Ectodermal cell (in vitro differentiated cells): ENCODE measurements around the gene PPP1R15B.

Experiments
- H3K27ac ChIP-seq: 2 replicates; pipeline ENCODE4 v1.7.0; 2013; ENCODE audit warnings: mild to moderate bottlenecking, low read depth, low read length; ENCODE audit not compliant: insufficient read depth, poor library complexity, severe bottlenecking
- H3K27me3 ChIP-seq: 2 replicates; pipeline ENCODE4 v1.7.0; 2013; ENCODE audit warnings: mild to moderate bottlenecking, low read length; ENCODE audit not compliant: insufficient read depth, control insufficient read depth, poor library complexity, severe bottlenecking
- H3K36me3 ChIP-seq: one replicate; pipeline ENCODE4 v1.7.0; 2013; ENCODE audit warnings: low read length; ENCODE audit not compliant: control insufficient read depth, insufficient read depth
- H3K4me1 ChIP-seq: one replicate; pipeline ENCODE4 v1.7.0; 2013; ENCODE audit warnings: low read length; ENCODE audit not compliant: control insufficient read depth, insufficient read depth
- H3K4me3 ChIP-seq: 2 replicates; pipeline ENCODE4 v1.7.0; 2013; ENCODE audit warnings: low read depth, low read length, control low read depth; ENCODE audit not compliant: insufficient read depth
- H3K9me3 ChIP-seq: 2 replicates; pipeline ENCODE4 v1.7.0; 2013; ENCODE audit warnings: mild to moderate bottlenecking, low read length, moderate library complexity; ENCODE audit not compliant: control insufficient read depth
- WGBS, 2 experiments: methylation state at CpG; one replicate each; pipeline ENCODE4 v1.1.7; 2013; ENCODE audit warnings: missing lambda C conversion rate in 2 of 2; 5-methylcytosine and 5-hydroxymethylcytosine counted together

Gene PPP1R15B

GRCh38 chr1:204401730-204402129, 9.9 kb downstream of the PPP1R15B start:
- Histone ChIP-seq H3K27ac (no peak overlapping the region), H3K27me3 (no peaks in the 10 kb centered on the region), H3K4me1 (no peaks in the 10 kb centered on the region), H3K4me3 (no peak overlapping the region), H3K9me3 (no peaks in the 10 kb centered on the region), H3K36me3 (peaks cover 17% of the 10 kb centered on the region)
- whole genome bisulfite sequencing, 2 experiments = 93 to 94% methylated on average over 3 of the region's 3 CpGs

DNA sequence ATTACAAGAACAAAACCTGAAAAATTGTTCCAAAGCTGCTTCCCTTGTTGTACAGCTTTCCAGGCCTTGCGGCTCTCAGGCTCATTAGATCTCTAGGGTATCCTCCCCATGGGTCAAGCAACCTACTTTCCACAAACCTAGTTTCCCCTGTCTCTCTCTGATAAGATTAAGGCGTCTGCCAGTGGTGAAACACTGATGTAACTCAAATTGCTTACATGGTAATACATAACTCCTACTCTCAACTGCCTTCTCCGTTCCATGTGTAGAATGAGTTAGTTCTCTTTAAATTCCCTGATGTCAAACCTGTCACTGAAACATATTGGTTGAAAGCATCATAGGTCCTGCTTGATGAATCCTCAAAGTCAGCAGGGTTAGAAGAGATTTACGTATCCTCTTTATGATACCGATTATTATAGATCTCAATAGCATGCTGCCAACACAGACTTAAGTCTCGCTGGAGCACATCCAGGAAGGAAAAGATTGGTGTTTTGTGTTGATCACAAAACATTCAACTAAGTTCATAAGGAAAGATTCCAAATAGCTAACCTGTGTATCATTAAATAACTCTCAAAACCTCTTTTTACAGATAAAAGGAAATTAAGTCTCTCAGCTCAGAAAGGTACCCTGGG, 10.6 kb downstream of the PPP1R15B start:
- Histone ChIP-seq H3K4me1 (no peaks in the 10 kb centered on the region), H3K9me3 (no peaks in the 10 kb centered on the region), H3K27me3 (no peaks in the 10 kb centered on the region), H3K27ac (no peak overlapping the region), H3K36me3 (peaks cover 15% of the 10 kb centered on the region), H3K4me3 (no peak overlapping the region)
- 94 to 97% methylated on average over 6 of the region's 6 CpGs for WGBS, 2 experiments

DNA sequence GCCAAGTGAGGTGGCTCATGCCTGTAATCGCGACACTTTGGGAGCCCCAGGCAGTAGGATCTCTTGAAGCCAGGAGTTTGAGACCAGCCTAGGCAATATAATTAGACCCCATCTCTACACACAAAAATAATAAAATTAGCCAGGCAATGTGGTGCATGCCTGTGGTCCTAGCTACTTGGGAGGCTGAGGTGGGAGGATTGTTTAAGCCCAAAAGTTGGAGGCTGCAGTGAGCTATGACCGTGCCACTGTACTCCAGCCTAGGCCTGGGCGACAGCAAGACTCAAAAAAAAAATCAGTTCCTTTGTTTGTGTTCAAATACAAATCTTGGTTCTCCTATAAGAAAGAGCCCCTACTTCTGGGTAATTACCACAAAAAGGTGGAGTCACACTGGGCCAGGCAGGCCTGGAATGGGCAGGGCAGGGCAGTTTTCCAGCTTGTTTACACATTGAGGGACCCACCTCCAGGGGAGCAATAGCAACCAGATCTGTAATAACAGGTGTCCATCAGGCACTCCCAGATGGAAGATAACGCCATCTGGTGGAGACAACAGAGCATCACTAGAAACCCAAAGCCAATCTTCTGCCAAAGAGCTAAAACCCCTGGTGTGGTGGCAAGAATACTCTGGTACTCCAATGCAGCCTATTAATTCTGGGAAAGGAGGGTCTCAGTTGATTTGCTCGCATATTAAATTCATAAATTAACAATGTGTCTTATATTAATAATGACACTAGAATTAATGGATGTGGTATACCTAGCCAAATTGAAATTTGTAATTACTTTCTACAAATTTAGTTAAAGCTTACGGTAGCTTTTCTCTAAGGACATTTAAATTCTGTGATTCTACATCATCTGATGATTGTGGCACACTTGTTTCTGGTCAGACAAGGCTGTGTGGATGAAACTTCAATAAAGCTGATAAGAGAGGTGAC, 13.2 kb downstream of the PPP1R15B start:
- H3K36me3 ChIP-seq = peaks cover under 1% of the 10 kb centered on the region
- WGBS, 2 experiments = 77 to 80% methylated on average over 6 of the region's 7 CpGs
- no peak overlapping the region for H3K27ac ChIP-seq
- no peak overlapping the region for H3K4me3 ChIP-seq
- no peaks in the 10 kb centered on the region for H3K4me1 ChIP-seq
- no peaks in the 10 kb centered on the region for H3K9me3 ChIP-seq
- H3K27me3 ChIP-seq = no peaks in the 10 kb centered on the region

- Histone ChIP-seq H3K9me3 (no peaks in the 10 kb centered on the region), H3K27ac (no peak overlapping the region), H3K4me3 (no peak overlapping the region), H3K27me3 (no peaks in the 10 kb centered on the region), H3K36me3 (no peaks in the 10 kb centered on the region), H3K4me1 (no peaks in the 10 kb centered on the region)
- 91 to 96% methylated on average over 4 of the region's 4 CpGs for WGBS, 2 experiments
Observed at GRCh38 chr1:204396015-204396583, 15.5 kb downstream of the PPP1R15B start.

GRCh38 chr1:204391629-204392028, 20.0 kb downstream of the PPP1R15B start:
- no peaks in the 10 kb centered on the region for H3K9me3 ChIP-seq
- H3K36me3 ChIP-seq = no peaks in the 10 kb centered on the region
- H3K4me3 ChIP-seq = no peak overlapping the region
- H3K27ac ChIP-seq = no peak overlapping the region
- H3K27me3 ChIP-seq = no peaks in the 10 kb centered on the region
- H3K4me1 ChIP-seq = no peaks in the 10 kb centered on the region

DNA sequence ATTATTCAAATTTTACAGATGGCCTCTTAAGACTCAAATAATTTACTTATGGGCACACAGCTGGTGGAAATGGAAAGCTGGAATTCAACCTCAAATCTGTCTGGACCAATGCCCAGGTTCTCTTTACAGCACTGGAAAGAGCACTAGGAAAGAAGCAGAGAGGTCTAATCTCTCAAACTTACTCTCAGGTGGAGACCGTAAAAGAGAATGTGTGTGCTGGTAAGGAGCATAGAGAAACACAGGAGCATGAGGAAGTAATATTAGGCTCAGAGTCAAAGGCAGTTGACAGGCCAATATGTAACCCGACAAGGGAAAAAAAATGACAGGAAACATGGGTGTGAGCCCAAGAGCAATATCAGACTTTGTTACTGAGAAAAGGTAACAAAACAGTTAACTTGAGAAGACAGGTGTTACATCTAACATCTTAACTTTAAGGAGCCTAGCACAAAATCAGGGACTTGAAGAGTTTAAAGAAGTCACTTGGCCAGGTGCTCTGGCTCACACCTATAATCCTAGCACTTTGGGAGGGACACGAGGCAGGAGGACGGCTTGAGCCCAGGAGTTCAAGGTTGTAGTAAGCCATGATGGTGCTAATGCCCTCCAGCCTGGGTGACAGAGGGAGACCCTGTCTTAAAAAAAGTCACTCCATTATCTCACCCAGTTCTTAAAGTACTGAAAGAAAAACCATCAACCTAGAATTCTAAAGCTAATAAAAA, 20.7 kb downstream of the PPP1R15B start:
- no peaks in the 10 kb centered on the region for H3K9me3 ChIP-seq
- WGBS, 2 experiments = 82 to 88% methylated on average over 4 of the region's 4 CpGs
- no peaks in the 10 kb centered on the region for H3K27me3 ChIP-seq
- no peak overlapping the region for H3K27ac ChIP-seq
- H3K36me3 ChIP-seq = no peaks in the 10 kb centered on the region
- H3K4me1 ChIP-seq = no peaks in the 10 kb centered on the region
- no peak overlapping the region for H3K4me3 ChIP-seq

- Histone ChIP-seq H3K27ac (no peak overlapping the region), H3K9me3 (no peaks in the 10 kb centered on the region), H3K4me1 (no peaks in the 10 kb centered on the region), H3K4me3 (no peak overlapping the region), H3K36me3 (no peaks in the 10 kb centered on the region), H3K27me3 (peaks cover 21% of the 10 kb centered on the region)
- WGBS, 2 experiments = 91 to 93% methylated on average over 2 of the region's 2 CpGs
Observed at GRCh38 chr1:204385727-204386126, 25.9 kb downstream of the PPP1R15B start.

DNA sequence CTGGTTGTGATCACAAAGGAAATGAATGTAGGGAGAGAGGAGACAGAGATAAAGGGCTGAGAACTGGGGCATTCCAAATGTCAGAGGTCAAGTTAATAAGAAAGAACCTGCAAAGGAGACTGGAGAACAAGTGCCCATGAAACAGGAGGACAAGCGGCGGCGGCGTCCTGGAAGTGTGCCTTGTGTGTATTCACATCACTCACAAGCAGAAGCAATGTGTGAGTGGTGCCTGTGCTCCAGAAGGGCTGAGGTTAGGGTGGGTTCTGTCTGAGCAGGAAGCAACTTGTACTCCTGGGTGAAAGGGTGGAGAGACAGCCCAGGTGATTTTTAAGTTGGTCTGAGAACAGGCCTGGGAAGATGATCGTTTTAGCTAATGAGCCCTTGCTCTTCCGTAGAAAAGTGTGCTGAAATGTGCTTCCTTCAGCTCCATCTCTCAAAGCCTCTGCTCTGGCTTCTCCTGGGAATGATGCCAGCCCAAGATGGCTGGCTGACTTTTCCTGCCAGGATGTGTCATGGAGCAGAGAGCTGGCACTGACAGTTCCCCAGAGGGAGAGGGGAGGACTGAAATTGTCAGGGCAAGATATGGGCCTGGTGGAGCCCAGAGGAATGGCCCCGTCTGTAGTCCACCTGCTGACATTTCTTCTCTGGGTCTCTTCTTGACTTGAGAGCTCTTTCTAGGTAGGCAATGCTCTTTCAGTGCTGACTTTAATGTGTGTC, 26.8 kb downstream of the PPP1R15B start:
- Histone ChIP-seq H3K36me3 (no peaks in the 10 kb centered on the region), H3K27me3 (peaks cover 30% of the 10 kb centered on the region), H3K27ac (no peak overlapping the region), H3K4me3 (no peak overlapping the region), H3K9me3 (no peaks in the 10 kb centered on the region), H3K4me1 (no peaks in the 10 kb centered on the region)
- 91 to 95% methylated on average over 7 of the region's 7 CpGs for WGBS, 2 experiments

GRCh38 chr1:204383163-204383904, 28.3 kb downstream of the PPP1R15B start:
- no peak overlapping the region for H3K4me3 ChIP-seq
- peaks cover 45% of the 10 kb centered on the region for H3K27me3 ChIP-seq
- H3K4me1 ChIP-seq = no peaks in the 10 kb centered on the region
- H3K9me3 ChIP-seq = no peaks in the 10 kb centered on the region
- 82 to 84% methylated on average over 5 of the region's 5 CpGs for WGBS, 2 experiments
- no peaks in the 10 kb centered on the region for H3K36me3 ChIP-seq
- no peak overlapping the region for H3K27ac ChIP-seq
